H9 (cell line): Measurements from ENCODE around the gene AGAP3. TPM values are rescaled to one million over a fixed set of nuclear protein-coding genes. Genes with fewer than 3 reads are reported as not detected.

Experiments used
- DNase-seq: peaks from one replicate; pipeline ENCODE4 v3.0.0-alpha.2; 2017
- H2AFZ ChIP-seq: one replicate; pipeline ENCODE4 v1.6.1; 2013; ENCODE audit warnings: mild to moderate bottlenecking, low read length, control low read depth, moderate library complexity
- H2AK5ac ChIP-seq: 2 replicates; pipeline ENCODE4 v1.6.1; 2013; ENCODE audit warnings: low read length, control low read depth, mixed read lengths; ENCODE audit not compliant: insufficient read length
- H2BK120ac ChIP-seq: one replicate; pipeline ENCODE4 v1.6.1; 2013; ENCODE audit warnings: low read depth, mild to moderate bottlenecking, low read length, control low read depth, inconsistent platforms; ENCODE audit not compliant: poor library complexity, severe bottlenecking
- H2BK12ac ChIP-seq: 2 replicates; pipeline ENCODE4 v1.6.1; 2013; ENCODE audit warnings: low read length, control low read depth, mixed read lengths, low read depth; ENCODE audit not compliant: insufficient read length
- H2BK15ac ChIP-seq: 2 replicates; pipeline ENCODE4 v1.6.1; 2013; ENCODE audit warnings: low read depth, low read length, control low read depth
- H2BK20ac ChIP-seq: one replicate; pipeline ENCODE4 v1.6.1; 2013; ENCODE audit warnings: low read depth, mild to moderate bottlenecking, low read length, control low read depth, inconsistent platforms; ENCODE audit not compliant: poor library complexity, severe bottlenecking
- H2BK5ac ChIP-seq: 2 replicates; pipeline ENCODE4 v1.6.1; 2013; ENCODE audit warnings: low read length, control low read depth, mixed read lengths; ENCODE audit not compliant: insufficient read length
- H3K14ac ChIP-seq: 2 replicates; pipeline ENCODE4 v1.6.1; 2013; ENCODE audit warnings: low read length, control low read depth; ENCODE audit not compliant: insufficient read depth
- H3K18ac ChIP-seq: 2 replicates; pipeline ENCODE4 v1.6.1; 2013; ENCODE audit warnings: low read depth, mild to moderate bottlenecking, mixed read lengths, low read length, control low read depth; ENCODE audit not compliant: insufficient read length
- H3K23ac ChIP-seq: 2 replicates; pipeline ENCODE4 v1.6.1; 2013; ENCODE audit warnings: low read length, control low read depth, mixed read lengths, low read depth; ENCODE audit not compliant: insufficient read length
- H3K23me2 ChIP-seq: 2 replicates; pipeline ENCODE4 v1.6.1; 2013; ENCODE audit warnings: low read depth, mild to moderate bottlenecking, mixed read lengths, low read length, control low read depth; ENCODE audit not compliant: insufficient read length, poor library complexity, severe bottlenecking
- H3K27ac ChIP-seq: 2 replicates; pipeline ENCODE4 v1.5.1; 2013; ENCODE audit warnings: low read length, control low read depth, mixed read lengths, low read depth; ENCODE audit not compliant: insufficient read length
- H3K27me3 ChIP-seq: 2 replicates; pipeline ENCODE4 v1.6.1; 2013; ENCODE audit warnings: low read length, control low read depth, inconsistent platforms; ENCODE audit not compliant: insufficient read depth
- H3K4ac ChIP-seq: 2 replicates; pipeline ENCODE4 v1.6.1; 2013; ENCODE audit warnings: low read depth, mild to moderate bottlenecking, control low read depth, inconsistent platforms, low read length, moderate library complexity
- H3K4me1 ChIP-seq: 2 replicates; pipeline ENCODE4 v1.6.1; 2013; ENCODE audit warnings: low read length, control low read depth, inconsistent platforms; ENCODE audit not compliant: insufficient read depth
- H3K4me2 ChIP-seq: 2 replicates; pipeline ENCODE4 v1.6.1; 2013; ENCODE audit warnings: low read length, control low read depth, mixed read lengths; ENCODE audit not compliant: insufficient read length, insufficient read depth
- H3K56ac ChIP-seq: 2 replicates; pipeline ENCODE4 v1.6.1; 2013; ENCODE audit warnings: low read depth, mild to moderate bottlenecking, mixed read lengths, low read length, control low read depth; ENCODE audit not compliant: insufficient read length
- H3K79me1 ChIP-seq: 2 replicates; pipeline ENCODE4 v1.6.1; 2013; ENCODE audit warnings: low read depth, mild to moderate bottlenecking, moderate library complexity, low read length, control low read depth, inconsistent platforms; ENCODE audit not compliant: insufficient read depth, poor library complexity, severe bottlenecking
- H3K79me2 ChIP-seq: 2 replicates; pipeline ENCODE4 v1.6.1; 2013; ENCODE audit warnings: low read length, control low read depth, inconsistent platforms; ENCODE audit not compliant: insufficient read depth
- H3K9ac ChIP-seq: 2 replicates; pipeline ENCODE4 v1.6.1; 2013; ENCODE audit warnings: low read length, control low read depth, mixed read lengths; ENCODE audit not compliant: insufficient read length; ENCODE audit errors: extremely low read depth
- H3K9me3 ChIP-seq: one replicate; pipeline ENCODE4 v1.6.1; 2013; ENCODE audit warnings: low read depth, low read length, inconsistent platforms; ENCODE audit not compliant: control insufficient read depth
- H3T11ph ChIP-seq: one replicate; pipeline ENCODE4 v1.6.1; 2013; ENCODE audit warnings: mild to moderate bottlenecking, low read length, control low read depth, inconsistent platforms
- H4K20me1 ChIP-seq: one replicate; pipeline ENCODE4 v1.6.1; 2013; ENCODE audit not compliant: control insufficient read depth, insufficient read length, insufficient read depth
- H4K5ac ChIP-seq: 2 replicates; pipeline ENCODE4 v1.6.1; 2013; ENCODE audit warnings: low read depth, mild to moderate bottlenecking, mixed read lengths, low read length, control low read depth; ENCODE audit not compliant: insufficient read length
- H4K8ac ChIP-seq: replicated peaks from 2 replicates; pipeline ENCODE4 v1.6.1; 2013; ENCODE audit warnings: low read length, control low read depth, mixed read lengths, low read depth; ENCODE audit not compliant: insufficient read length
- H4K91ac ChIP-seq: 2 replicates; pipeline ENCODE4 v1.6.1; 2013; ENCODE audit warnings: low read depth, mild to moderate bottlenecking, moderate library complexity, mixed read lengths, low read length, control low read depth; ENCODE audit not compliant: insufficient read length
- H3K27ac Mint-ChIP-seq, 3 experiments: 2 replicates in 2 of 3; 3 replicates in 1 of 3; pipeline ENCODE4 v1.8.0; 2020 to 2021; ENCODE audit warnings: mixed read lengths in 3 of 3, mild to moderate bottlenecking in 1 of 3, moderate library complexity in 1 of 3
- H3K27me3 Mint-ChIP-seq: 2 replicates; pipeline ENCODE4 v1.8.0; 2021; ENCODE audit warnings: low read depth, mild to moderate bottlenecking, moderate library complexity, mixed read lengths
- H3K36me3 Mint-ChIP-seq, 3 experiments: 2 replicates in 2 of 3; 3 replicates in 1 of 3; pipeline ENCODE4 v1.8.0; 2020 to 2021; ENCODE audit warnings: low read depth in 3 of 3, mixed read lengths in 3 of 3; ENCODE audit not compliant: insufficient read depth in 1 of 3
- H3K4me1 Mint-ChIP-seq, 2 experiments: 2 replicates each; pipeline ENCODE4 v1.8.0; 2020; ENCODE audit warnings: mixed read lengths in 2 of 2
- H3K4me3 Mint-ChIP-seq, 2 experiments: 2 replicates in 1 of 2; 3 replicates in 1 of 2; pipeline ENCODE4 v1.8.0; 2020 to 2021; ENCODE audit warnings: mild to moderate bottlenecking in 2 of 2, mixed read lengths in 2 of 2, moderate library complexity in 1 of 2
- H3K9me3 Mint-ChIP-seq, 2 experiments: 2 replicates in 1 of 2; 3 replicates in 1 of 2; pipeline ENCODE4 v1.8.0; 2020; ENCODE audit warnings: mild to moderate bottlenecking in 2 of 2, mixed read lengths in 2 of 2, moderate library complexity in 1 of 2
- CTCF ChIP-seq: fragments of 200-600 bp; sonication (generic); conservative IDR thresholded peaks from 3 replicates; pipeline ENCODE4 v1.8.0; 2021; ENCODE audit warnings: antibody characterized with exemption, mild to moderate bottlenecking
- WGBS: extraction: QIAGEN DNeasy Blood & Tissue Kit; methylation state at CpG from one replicate; pipeline ENCODE4 v1.1.7; 2013; ENCODE audit warnings: missing lambda C conversion rate, low lambda C conversion rate, mixed read lengths; ENCODE audit not compliant: insufficient read length; ENCODE audit errors: extremely low coverage; 5-methylcytosine and 5-hydroxymethylcytosine counted together
- total RNA-seq: library from RNA; stranded (reverse); gene quantifications from 2 replicates; pipeline ENCODE4 v1.2.1, GENCODE V29; 2021

Gene AGAP3
- total RNA-seq, 1 experiment from 2014 or later: 97.7 TPM

DNA sequence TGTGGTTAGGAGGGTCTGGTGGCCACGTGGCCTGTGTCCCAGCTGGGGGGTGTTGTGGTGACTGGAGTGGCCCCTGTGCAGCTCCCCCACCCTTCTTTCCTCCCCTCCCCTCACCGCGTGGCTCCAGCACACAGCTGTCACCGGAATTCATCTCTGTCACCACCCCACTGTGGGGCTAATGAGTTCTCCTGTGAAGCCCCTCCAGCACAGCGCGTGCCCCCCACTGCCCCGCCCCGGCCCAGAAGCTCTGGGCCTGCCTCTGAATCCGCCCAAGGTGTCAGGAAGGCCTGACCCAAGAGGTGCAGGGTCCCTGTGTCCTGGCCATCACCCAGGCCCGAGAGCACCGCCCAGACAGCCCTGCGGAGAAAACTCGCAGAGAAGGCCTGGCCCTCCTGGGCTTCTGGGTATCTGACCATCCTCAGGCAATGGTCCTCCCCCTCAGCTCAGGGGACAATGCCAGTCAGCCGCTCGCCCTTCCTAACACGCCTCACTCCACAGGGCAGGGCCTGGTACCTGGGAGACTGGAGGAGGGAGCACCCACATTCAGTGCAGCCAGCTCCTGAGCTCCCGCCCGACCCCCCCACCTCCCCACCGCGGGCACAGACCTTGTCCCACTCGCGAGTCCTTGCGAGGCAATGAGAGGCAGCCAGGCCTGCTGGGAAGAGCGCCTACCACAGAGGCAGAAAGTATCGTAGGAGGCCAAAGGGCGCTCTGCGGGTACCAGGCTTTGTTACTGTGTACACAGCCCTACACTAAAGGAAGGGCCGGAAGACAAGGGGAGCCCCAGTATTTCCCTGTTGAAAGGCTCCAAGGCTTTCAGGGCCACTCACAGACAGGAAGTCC, 43.1 kb downstream of the AGAP3 start:
- Histone ChIP-seq H2BK5ac (no peak overlapping the region), H2BK20ac (no peak overlapping the region), H3K27me3 (no peaks in the 10 kb centered on the region), H2BK120ac (no peak overlapping the region), H3K27ac (no peak overlapping the region), H3K4ac (no peak overlapping the region), H3K18ac (no peak overlapping the region), H3K4me1 (peaks cover 3% of the 10 kb centered on the region; the same call in 1 of the 2 replicates), H4K20me1 (no peaks in the 10 kb centered on the region), H2BK15ac (no peak overlapping the region), H2BK12ac (no peak overlapping the region), H2AK5ac (no peak overlapping the region), H2AFZ (no peak overlapping the region), H3K14ac (no peak overlapping the region), H3K56ac (no peak overlapping the region), H3K79me1 (no peaks in the 10 kb centered on the region), H4K5ac (no peak overlapping the region), H3K9me3 (no peaks in the 10 kb centered on the region), H3K23ac (no peak overlapping the region), H3K9ac (no peak overlapping the region), H3K79me2 (no peaks in the 10 kb centered on the region), H3K23me2 (peaks cover 10% of the 10 kb centered on the region), H3K4me2 (no peak overlapping the region), H4K8ac (no peak overlapping the region), H4K91ac (no peak overlapping the region), H3T11ph (no peak overlapping the region)
- Mint-ChIP-seq H3K27ac (no peak overlapping the region), H3K4me1 (peaks cover 11 to 18% of the 10 kb centered on the region in 2 experiments), H3K36me3 (peaks cover 24 to 53% (median 32%) of the 10 kb centered on the region in 3 experiments; a peak in 6 of 7 replicates), H3K4me3 (no peak overlapping the region), H3K27me3 (peaks cover 14% of the 10 kb centered on the region), H3K9me3 (no peaks in the 10 kb centered on the region; a peak in 1 of 5 replicates)
- TF ChIP-seq CTCF: no peak
- no CpG with 5 or more reads among the region's 28 CpGs for WGBS
- no peak for DNase-seq
